K562 (cell line): ENCODE data around the gene TMEM204. TPM values are rescaled to one million over a fixed set of nuclear protein-coding genes. Genes with fewer than 3 reads are reported as not detected.

Experiments used
- ATAC-seq: fragments of 200-7000 bp; cut with Tn5 transposase; 3 replicates; pipeline ENCODE4 v1.9.1; 2020; ENCODE audit warnings: moderate library complexity
- BruUV-seq: library from RNA; stranded (reverse); fragments of 400-500 nt; replicated peaks from 2 replicates; lab custom pipeline; 2021; lab: Mats Ljungman, UMichigan
- CTCF ChIA-PET: fragments of 300-600 bp; formaldehyde crosslinking; extraction: SDS; loops from one replicate; lab custom pipeline; 2021; ENCODE audit warnings: low intra/inter-chr PET ratio; lab: Yijun Ruan, JAX
- POLR2A ChIA-PET: fragments of 300-600, 350-650 bp; sonication (Branson Sonifier 250); formaldehyde crosslinking; extraction: SDS; loops from one replicate; lab custom pipeline; 2021; ENCODE audit warnings: antibody characterized with exemption, inconsistent platforms; lab: Yijun Ruan, JAX
- DNase-seq, 4 experiments: peaks; one replicate each; pipeline versions ENCODE4 v3.0.0 to v3.0.0-alpha.2; 2011 to 2018; ENCODE audit warnings: low spot score in 3 of 4, mixed read lengths in 3 of 4; ENCODE audit errors: extremely low read depth in 1 of 4
- FAIRE-seq: peaks from 2 replicates; lab custom pipeline; 2011; peaks lifted over from hg19 to GRCh38; lab: Jason Lieb, UNC
- H2AFZ ChIP-seq: 2 replicates; pipeline ENCODE4 v1.6.0; 2011; ENCODE audit warnings: low read depth, low read length, control low read depth, inconsistent platforms
- H3K27ac ChIP-seq: fragments of 200-600 bp; 3 replicates; pipeline ENCODE4 v1.8.0; 2011; ENCODE audit warnings: low read depth, mild to moderate bottlenecking, control low read depth, inconsistent platforms, low read length, moderate library complexity, mixed read lengths; ENCODE audit errors: extremely low read depth
- H3K27me3 ChIP-seq, 2 experiments: fragments of 300-600 bp in 1 of 2; 2 replicates in 1 of 2; 3 replicates in 1 of 2; pipeline versions ENCODE4 v1.6.0 to v1.8.0; 2011; ENCODE audit warnings: inconsistent platforms in 2 of 2, low read length in 2 of 2, mild to moderate bottlenecking in 1 of 2, mixed read lengths in 1 of 2, moderate library complexity in 1 of 2; ENCODE audit not compliant: control insufficient read depth in 2 of 2, insufficient read depth in 2 of 2
- H3K36me3 ChIP-seq: fragments of 300-600 bp; 3 replicates; pipeline ENCODE4 v1.8.0; 2011; ENCODE audit warnings: mild to moderate bottlenecking, low read length, inconsistent platforms; ENCODE audit not compliant: control insufficient read depth, insufficient read depth
- H3K4me1 ChIP-seq, 2 experiments: fragments of 200-600 bp in 1 of 2; replicated peaks in 1 of 2; 2 replicates in 1 of 2; 3 replicates in 1 of 2; pipeline versions ENCODE4 v1.5.1 to v1.8.0; 2011; ENCODE audit warnings: inconsistent platforms in 2 of 2, low read length in 2 of 2, mild to moderate bottlenecking in 1 of 2, mixed read lengths in 1 of 2, moderate library complexity in 1 of 2; ENCODE audit not compliant: control insufficient read depth in 2 of 2, insufficient read depth in 2 of 2
- H3K4me2 ChIP-seq: 2 replicates; pipeline ENCODE4 v1.6.1; 2011; ENCODE audit warnings: low read length, control low read depth, inconsistent platforms, mixed read lengths; ENCODE audit not compliant: insufficient read depth
- H3K4me3 ChIP-seq: fragments of 200-600 bp; sonication (generic), shearing (Covaris generic); 2 replicates; pipeline ENCODE4 v1.5.1; 2016; ENCODE audit warnings: control low read depth, inconsistent platforms
- H3K79me2 ChIP-seq: fragments of 200-600 bp; 3 replicates; pipeline ENCODE4 v1.8.0; 2011; ENCODE audit warnings: low read length, inconsistent platforms; ENCODE audit not compliant: control insufficient read depth, insufficient read depth
- H3K9ac ChIP-seq, 2 experiments: 2 replicates each; pipeline versions ENCODE4 v1.6.0 to v1.6.1; 2011; ENCODE audit warnings: low read depth in 2 of 2, low read length in 2 of 2, control low read depth in 1 of 2, inconsistent platforms in 1 of 2, mild to moderate bottlenecking in 1 of 2, mixed read lengths in 1 of 2; ENCODE audit not compliant: insufficient read depth in 1 of 2
- H3K9me1 ChIP-seq: one replicate; pipeline ENCODE4 v1.6.0; 2011; ENCODE audit warnings: inconsistent platforms, mild to moderate bottlenecking, low read length, moderate library complexity; ENCODE audit not compliant: control insufficient read depth, insufficient read depth
- H3K9me3 ChIP-seq: replicated peaks from 2 replicates; pipeline ENCODE4 v1.5.1; 2011; ENCODE audit warnings: low read depth, low read length, inconsistent platforms; ENCODE audit not compliant: control insufficient read depth, insufficient read depth
- H4K20me1 ChIP-seq: replicated peaks from 2 replicates; pipeline ENCODE4 v1.6.1; 2011; ENCODE audit warnings: low read length, inconsistent platforms, mixed read lengths; ENCODE audit not compliant: control insufficient read depth, insufficient read depth
- ATF7 ChIP-seq: fragments of 450-650 bp; IDR thresholded peaks from 2 replicates; pipeline ENCODE4 v1.7.1; 2014; ENCODE audit warnings: mild to moderate bottlenecking, moderate library complexity
- BHLHE40 ChIP-seq: IDR thresholded peaks from 2 replicates; pipeline ENCODE4 v1.6.1; 2011; ENCODE audit warnings: low read length, improper control_type of control experiment
- HOMEZ ChIP-seq: fragments of 250-450 bp; sonication (Bioruptor Pico); IDR thresholded peaks from 2 replicates; pipeline ENCODE4 v1.4.0; 2020; ENCODE audit warnings: mild to moderate bottlenecking, moderate library complexity
- MAFG ChIP-seq: fragments of 450-650 bp; conservative IDR thresholded peaks from 2 replicates; pipeline ENCODE4 v1.6.1; 2016; ENCODE audit warnings: missing genetic modification characterization, missing compliant biosample characterization
- NR3C1 ChIP-seq: sonication (generic); formaldehyde crosslinking; IDR thresholded peaks from 2 replicates; pipeline ENCODE4 v1.8.1; 2022; ENCODE audit warnings: missing genetic modification reagents
- ZNF133 ChIP-seq: fragments of 250-450 bp; sonication (Bioruptor Pico); IDR thresholded peaks from 2 replicates; pipeline ENCODE4 v1.4.0; 2020; ENCODE audit warnings: mild to moderate bottlenecking
- ZNF280A ChIP-seq: fragments of 450-650 bp; IDR thresholded peaks from 2 replicates; pipeline ENCODE4 v1.6.1; 2018; ENCODE audit warnings: mild to moderate bottlenecking, low read depth; ENCODE audit not compliant: partially characterized antibody
- ZNF280B ChIP-seq: fragments of 250-450 bp; sonication (Bioruptor Pico); IDR thresholded peaks from 2 replicates; pipeline ENCODE4 v1.5.1; 2021; ENCODE audit warnings: mild to moderate bottlenecking
- ZNF584 ChIP-seq: fragments of 200-800 bp; sonication (Bioruptor generic); IDR thresholded peaks from 2 replicates; pipeline ENCODE4 v1.6.1; 2016; ENCODE audit warnings: low read depth, mild to moderate bottlenecking, missing genetic modification characterization, missing compliant biosample characterization
- WGBS: fragments of 100-300 bp; shearing (Covaris generic); methylation state at CpG from one replicate; pipeline ENCODE4 v1.1.6; 2016; ENCODE audit warnings: low coverage, mixed read lengths; ENCODE audit not compliant: insufficient coverage; ENCODE audit errors: missing lambda C conversion rate; 5-methylcytosine and 5-hydroxymethylcytosine counted together
- in situ Hi-C: fragments of 300-500 bp; cut with MboI; formaldehyde crosslinking; loops from 4 replicates; pipeline ENCODE4 v1.15.0; 2018; ENCODE audit warnings: inconsistent platforms, mixed read lengths
- intact Hi-C: fragments of 100-400 bp; cut with micrococcal nuclease; formaldehyde crosslinking; loops from 2 replicates; pipeline ENCODE4 v1.14.2; 2022
- polyA plus RNA-seq, 8 experiments: library from polyadenylated mRNA; depleted of rRNA in 4 of 8; stranded (reverse) in 5 of 8; unstranded in 3 of 8; fragments of >200 nt; fragmentation: Nextera tagmentation in 2 of 8; fragmentation: Illumina TruSeq in 1 of 8; extraction: Ambion mirVana in 2 of 8; extraction: Trizol in 1 of 8; gene quantifications; 2 replicates each; pipeline versions ENCODE4 v1.2.1 to v1.2.3, GENCODE V29; 2011 to 2014; ENCODE audit warnings: inconsistent platforms in 1 of 8, missing spikeins in 1 of 8
- total RNA-seq, 7 experiments: library from RNA; depleted of rRNA in 6 of 7; stranded (reverse); fragments of >200 nt in 6 of 7; fragmentation: Illumina TruSeq in 2 of 7; extraction: Trizol in 2 of 7; gene quantifications; 2 replicates each; pipeline versions ENCODE4 v1.2.1 to v1.2.3, GENCODE V29; 2011 to 2021; ENCODE audit warnings: low replicate concordance in 1 of 7
- TF ChIP-seq, protein P1 (sequence below), 2 experiments: fragments of 450-650 bp; conservative IDR thresholded peaks; 2 replicates each; pipeline ENCODE4 v1.6.1; 2017; ENCODE audit warnings: mild to moderate bottlenecking in 2 of 2, moderate library complexity in 2 of 2

The TMEM204 gene
- total and polyA plus RNA-seq, 9 of the 15 experiments (the other 6 are each of a cell fraction or from before 2014, with no cell fraction given), result 0.04 to 0.18 TPM; not detected in 7

GRCh38 chr16:1601031-1601430 lies 67.6 kb downstream of the TMEM204 start (continued):
- no peak for TF ChIP-seq ZNF280B (CRISPR knock-in tag)

GRCh38 chr16:1601489-1601888 lies 68.0 kb downstream of the TMEM204 start:
- H3K9me3 ChIP-seq, result no peaks in the 10 kb centered on the region
- peaks cover 5 to 6% of the 10 kb centered on the region in 2 experiments; a peak in 2 of 5 replicates for H3K4me1 ChIP-seq
- ATAC-seq, result no peak
- no peak overlapping the region for H3K4me2 ChIP-seq
- ChIA-PET POLR2A (interaction anchor here (0.6 to 1.1 kb wide), 2 partner anchors 10 to 14 kb away, joined by 3 to 4 read pairs; partner anchors contain the start of gene IFT140), CTCF (no interaction called here)
- H3K27me3 ChIP-seq, result no peaks in the 10 kb centered on the region
- H2AFZ ChIP-seq, result no peak overlapping the region
- H4K20me1 ChIP-seq, result no peaks in the 10 kb centered on the region
- H3K36me3 ChIP-seq, result peaks cover 2% of the 10 kb centered on the region; the same call in 1 of the 3 replicates
- no peaks in the 10 kb centered on the region for H3K79me2 ChIP-seq
- WGBS, result 69% methylated on average over 6 of the region's 6 CpGs
- intact Hi-C loops, result no loop called here
- no peak overlapping the region for H3K4me3 ChIP-seq
- H3K27ac ChIP-seq, result no peak overlapping the region
- no peak for DNase-seq
- in situ Hi-C loops, result no loop called here
- BruUV-seq, result no TSS peak
- H3K9ac ChIP-seq, result no peak overlapping the region
- no peak for FAIRE-seq
- TF ChIP-seq, protein P1, sequence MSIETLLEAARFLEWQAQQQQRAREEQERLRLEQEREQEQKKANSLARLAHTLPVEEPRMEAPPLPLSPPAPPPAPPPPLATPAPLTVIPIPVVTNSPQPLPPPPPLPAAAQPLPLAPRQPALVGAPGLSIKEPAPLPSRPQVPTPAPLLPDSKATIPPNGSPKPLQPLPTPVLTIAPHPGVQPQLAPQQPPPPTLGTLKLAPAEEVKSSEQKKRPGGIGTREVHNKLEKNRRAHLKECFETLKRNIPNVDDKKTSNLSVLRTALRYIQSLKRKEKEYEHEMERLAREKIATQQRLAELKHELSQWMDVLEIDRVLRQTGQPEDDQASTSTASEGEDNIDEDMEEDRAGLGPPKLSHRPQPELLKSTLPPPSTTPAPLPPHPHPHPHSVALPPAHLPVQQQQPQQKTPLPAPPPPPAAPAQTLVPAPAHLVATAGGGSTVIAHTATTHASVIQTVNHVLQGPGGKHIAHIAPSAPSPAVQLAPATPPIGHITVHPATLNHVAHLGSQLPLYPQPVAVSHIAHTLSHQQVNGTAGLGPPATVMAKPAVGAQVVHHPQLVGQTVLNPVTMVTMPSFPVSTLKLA (conservative IDR thresholded peaks at IDR 0.05), result no peak
- TF ChIP-seq MAFG (tag), result no peak
- TF ChIP-seq ZNF133, result no peak
- no peak for TF ChIP-seq NR3C1 (CRISPR knock-in tag)
- TF ChIP-seq ZNF584 (CRISPR knock-in tag), result no peak
- no peak for TF ChIP-seq ZNF280A
- TF ChIP-seq BHLHE40, result no peak
- TF ChIP-seq HOMEZ (CRISPR knock-in tag), result no peak
- no peak for TF ChIP-seq ATF7
- no peaks in the 10 kb centered on the region for H3K9me1 ChIP-seq
